Common myeloid progenitor, CD34-positive (primary cell): ENCODE results near the gene PTPRG.

Source experiments
- CTCF ChIA-PET: fragments of 350-600 bp; sonication (Branson Sonifier 250); formaldehyde crosslinking; loops from one replicate; lab custom pipeline; 2021; ENCODE audit warnings: antibody characterized with exemption; lab: Charles Lee
- POLR2A ChIA-PET: fragments of 350-600 bp; sonication (Branson Sonifier 250); formaldehyde crosslinking; loops from one replicate; lab custom pipeline; 2021; ENCODE audit warnings: antibody characterized with exemption; lab: Charles Lee
- DNase-seq, 3 donors: peaks; one replicate each; pipeline versions ENCODE4 v3.0.0 to v3.0.0-alpha.2; 2013
- H3K27ac ChIP-seq, 2 experiments: 1 replicate in 1 of 2; 2 replicates in 1 of 2; pipeline ENCODE4 v1.7.0; 2013; ENCODE audit warnings: inconsistent platforms in 2 of 2, low read length in 2 of 2, mild to moderate bottlenecking in 2 of 2, low read depth in 1 of 2, moderate library complexity in 1 of 2; ENCODE audit not compliant: severe bottlenecking in 2 of 2, insufficient read depth in 1 of 2, poor library complexity in 1 of 2
- H3K27me3 ChIP-seq, 5 experiments: replicated peaks in 2 of 5; 1 replicate in 3 of 5; 2 replicates in 2 of 5; pipeline versions ENCODE4 v1.6.1 to v1.7.0; 2013; ENCODE audit warnings: low read length in 4 of 5, mild to moderate bottlenecking in 2 of 5, moderate library complexity in 2 of 5, inconsistent platforms in 1 of 5; ENCODE audit not compliant: insufficient read depth in 5 of 5, control insufficient read depth in 4 of 5
- H3K36me3 ChIP-seq, 4 experiments: 1 replicate in 2 of 4; 2 replicates in 2 of 4; pipeline versions ENCODE4 v1.6.1 to v1.7.0; 2013; ENCODE audit warnings: low read length in 3 of 4, control low read depth in 1 of 4, mild to moderate bottlenecking in 1 of 4; ENCODE audit not compliant: control insufficient read depth in 4 of 4, insufficient read depth in 4 of 4
- H3K4me1 ChIP-seq, 4 experiments: 1 replicate in 3 of 4; 2 replicates in 1 of 4; pipeline versions ENCODE4 v1.6.1 to v1.7.1; 2013; ENCODE audit warnings: low read length in 3 of 4, mild to moderate bottlenecking in 3 of 4, control low read depth in 1 of 4, inconsistent platforms in 1 of 4, moderate library complexity in 1 of 4; ENCODE audit not compliant: control insufficient read depth in 4 of 4, insufficient read depth in 4 of 4; ENCODE audit errors: control extremely low read depth in 1 of 4
- H3K4me3 ChIP-seq, 7 experiments: 1 replicate in 4 of 7; 2 replicates in 3 of 7; pipeline versions ENCODE4 v1.5.1 to v1.7.0; 2013; ENCODE audit warnings: mild to moderate bottlenecking in 7 of 7, low read length in 6 of 7, moderate library complexity in 6 of 7, inconsistent platforms in 2 of 7, low read depth in 2 of 7, control low read depth in 1 of 7; ENCODE audit not compliant: insufficient read depth in 4 of 7, control insufficient read depth in 1 of 7; ENCODE audit errors: extremely low read depth in 1 of 7
- H3K9me3 ChIP-seq, 5 experiments: 1 replicate in 4 of 5; 2 replicates in 1 of 5; pipeline versions ENCODE4 v1.6.1 to v1.7.1; 2013; ENCODE audit warnings: low read length in 4 of 5, mild to moderate bottlenecking in 2 of 5, inconsistent platforms in 1 of 5, low read depth in 1 of 5, moderate library complexity in 1 of 5; ENCODE audit not compliant: control insufficient read depth in 4 of 5, insufficient read depth in 2 of 5; ENCODE audit errors: control extremely low read depth in 1 of 5
- whole genome bisulfite sequencing: methylation state at CpG from one replicate; pipeline ENCODE4 v1.1.5; 2013; ENCODE audit not compliant: insufficient coverage; 5-methylcytosine and 5-hydroxymethylcytosine counted together

The PTPRG gene

DNA sequence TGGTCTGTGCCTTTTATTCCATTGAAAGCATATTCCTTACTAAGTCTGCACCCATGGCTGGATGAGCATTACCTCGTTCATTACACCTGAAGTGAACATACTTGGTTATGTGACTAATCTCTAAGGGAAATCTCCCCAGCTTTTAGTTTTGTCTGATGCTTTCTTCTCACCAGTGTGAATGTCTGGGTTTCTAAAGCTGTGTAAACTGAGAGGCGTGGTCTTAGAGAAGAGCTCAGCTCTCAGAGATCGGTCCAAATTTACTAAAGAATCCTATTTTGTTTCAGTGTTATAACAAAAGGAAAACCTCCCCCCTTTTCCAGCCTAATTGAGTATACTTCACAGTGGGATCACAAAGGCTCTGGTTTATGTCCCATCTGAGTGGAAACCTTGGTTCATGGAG is 352.3 kb downstream of the PTPRG start:
- CTCF ChIA-PET: no interaction called here
- H3K4me3 ChIP-seq: no peak overlapping the region

DNA sequence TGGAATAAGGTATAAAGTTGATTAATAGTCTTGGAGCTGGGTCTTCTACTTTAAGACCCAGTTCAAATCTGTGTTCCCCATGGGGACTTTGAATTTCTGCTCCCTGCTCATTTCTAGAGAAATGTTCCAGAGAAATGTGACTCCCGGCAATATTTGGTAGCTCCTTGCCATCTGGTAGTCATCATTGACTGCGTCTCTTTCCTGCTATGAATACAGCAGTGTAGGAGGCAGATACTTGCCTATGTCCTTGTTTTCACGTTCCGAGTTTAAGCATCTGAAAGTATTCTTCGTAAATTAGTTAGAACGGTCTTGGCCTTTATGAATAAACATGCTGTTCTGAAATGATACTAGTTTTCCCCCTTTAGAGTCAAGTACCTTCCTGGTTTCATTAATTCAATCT is 352.9 kb downstream of the PTPRG start:
- no peak for DNase-seq
- POLR2A ChIA-PET: no interaction called here
- Histone ChIP-seq H3K36me3 (no peaks in the 10 kb centered on the region), H3K9me3 (no peaks in the 10 kb centered on the region), H3K4me3 (no peak overlapping the region), H3K27me3 (peaks cover 0 to under 1% (median 0%) of the 10 kb centered on the region in 5 experiments), H3K4me1 (no peaks in the 10 kb centered on the region), H3K27ac (no peak overlapping the region)
- CTCF ChIA-PET: no interaction called here
- WGBS: 100% methylated on average over 3 of the region's 6 CpGs

More for the DNA sequence above, 352.3 kb downstream of the PTPRG start:
- no peak for DNase-seq
- no CpG with 5 or more reads among the region's 3 CpGs for WGBS
- POLR2A ChIA-PET: no interaction called here
- H3K4me1 ChIP-seq: no peaks in the 10 kb centered on the region
- no peaks in the 10 kb centered on the region for H3K36me3 ChIP-seq
- H3K9me3 ChIP-seq: no peaks in the 10 kb centered on the region
- H3K27me3 ChIP-seq: no peaks in the 10 kb centered on the region
- H3K27ac ChIP-seq: no peak overlapping the region

DNA sequence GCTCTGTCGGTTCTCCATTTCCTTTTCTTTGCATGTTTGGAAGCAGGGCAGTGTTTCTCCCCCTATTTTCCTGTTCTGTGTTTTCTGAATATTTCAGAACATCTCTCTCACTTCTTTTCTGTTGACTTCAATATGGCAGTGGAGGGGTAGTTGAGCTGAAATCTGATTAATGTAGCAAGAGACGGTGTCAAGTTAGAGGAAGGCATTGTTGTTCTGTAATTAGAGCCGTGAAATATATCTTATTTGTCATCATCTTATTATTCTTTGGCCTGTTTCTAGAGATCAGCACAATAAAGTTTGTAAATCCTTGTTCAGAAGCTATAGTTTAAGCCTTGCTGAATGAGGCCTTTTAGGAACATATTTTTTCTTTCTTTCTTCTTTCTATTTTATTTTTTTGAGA is 353.9 kb downstream of the PTPRG start:
- no peaks in the 10 kb centered on the region for H3K9me3 ChIP-seq
- H3K27me3 ChIP-seq: peaks cover 0 to 2% (median 0%) of the 10 kb centered on the region in 5 experiments
- no peak overlapping the region for H3K4me3 ChIP-seq
- CTCF ChIA-PET: no interaction called here
- no peaks in the 10 kb centered on the region for H3K4me1 ChIP-seq
- H3K36me3 ChIP-seq: no peaks in the 10 kb centered on the region
- no peak for DNase-seq
- no peak overlapping the region for H3K27ac ChIP-seq
- no CpG with 5 or more reads among the region's 3 CpGs for WGBS
- POLR2A ChIA-PET: no interaction called here

DNA sequence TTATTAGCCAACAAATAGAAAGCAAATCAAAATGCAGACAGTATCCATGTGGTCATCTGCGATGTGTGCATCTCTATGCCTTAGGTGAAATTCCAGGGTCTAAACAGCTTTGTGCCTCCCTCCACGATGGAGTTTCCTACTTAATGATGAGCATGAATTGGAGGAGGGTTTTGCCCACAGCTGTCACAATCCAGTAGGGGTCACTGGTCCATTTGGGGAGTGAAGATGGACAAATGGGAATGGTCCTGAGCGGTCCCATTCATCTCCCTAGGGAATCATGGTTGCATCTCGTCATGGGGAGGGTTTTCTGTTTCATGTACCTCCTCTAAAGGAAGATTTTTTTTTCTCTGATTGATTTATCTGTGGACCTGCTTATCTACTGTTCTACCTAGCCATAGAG is 358.0 kb downstream of the PTPRG start:
- H3K4me1 ChIP-seq: no peaks in the 10 kb centered on the region
- no peak overlapping the region for H3K27ac ChIP-seq
- 79% methylated on average over 2 of the region's 4 CpGs for WGBS
- peaks cover 0 to 2% (median 0%) of the 10 kb centered on the region in 5 experiments for H3K27me3 ChIP-seq
- H3K9me3 ChIP-seq: no peaks in the 10 kb centered on the region
- DNase-seq: no peak
- CTCF ChIA-PET: no interaction called here
- H3K36me3 ChIP-seq: no peaks in the 10 kb centered on the region
- no peak overlapping the region for H3K4me3 ChIP-seq
- POLR2A ChIA-PET: no interaction called here

DNA sequence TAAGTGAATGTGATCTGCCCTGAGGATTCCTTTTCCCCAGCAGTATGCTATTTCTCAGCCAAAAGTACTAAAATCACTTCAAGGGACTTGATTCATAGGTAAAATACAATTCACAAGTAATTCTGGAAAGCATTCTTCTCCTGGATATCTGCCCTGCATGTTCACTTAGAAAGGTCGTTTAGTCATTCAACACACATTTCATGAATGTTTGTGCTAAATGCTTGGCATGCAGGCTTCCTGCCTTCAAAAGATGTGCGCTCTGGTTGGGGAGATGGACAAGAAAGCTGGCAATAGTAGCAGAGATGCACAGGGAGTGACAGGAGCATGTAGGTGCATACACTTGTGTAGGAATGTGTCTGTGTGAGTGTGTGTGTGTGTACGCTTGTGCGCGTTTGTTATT is 360.7 kb downstream of the PTPRG start:
- H3K4me3 ChIP-seq: no peak overlapping the region
- CTCF ChIA-PET: no interaction called here
- 100% methylated on average over 5 of the region's 5 CpGs for WGBS

GRCh38 chr3:61924090-61924735 is 362.8 kb downstream of the PTPRG start:
- no peak for DNase-seq
- H3K4me3 ChIP-seq: no peak overlapping the region
- no peaks in the 10 kb centered on the region for H3K9me3 ChIP-seq
- 39% methylated on average over 3 of the region's 4 CpGs for WGBS
- peaks cover 0 to 2% (median 0%) of the 10 kb centered on the region in 5 experiments for H3K27me3 ChIP-seq
- no peak overlapping the region for H3K27ac ChIP-seq
- CTCF ChIA-PET: interaction anchor here (1.6 kb wide), 1 partner anchor 12 kb away, joined by 4 read pairs; no protein-coding TSS in a partner anchor
- POLR2A ChIA-PET: no interaction called here
- H3K36me3 ChIP-seq: no peaks in the 10 kb centered on the region
- H3K4me1 ChIP-seq: no peaks in the 10 kb centered on the region

More for the DNA sequence above, 360.7 kb downstream of the PTPRG start:
- Histone ChIP-seq H3K27me3 (peaks cover 0 to 2% (median 0%) of the 10 kb centered on the region in 5 experiments), H3K36me3 (no peaks in the 10 kb centered on the region), H3K4me1 (no peaks in the 10 kb centered on the region), H3K9me3 (no peaks in the 10 kb centered on the region), H3K27ac (no peak overlapping the region)
- POLR2A ChIA-PET: no interaction called here
- no peak for DNase-seq

- DNase-seq: no peak
- Histone ChIP-seq H3K9me3 (no peaks in the 10 kb centered on the region), H3K36me3 (no peaks in the 10 kb centered on the region), H3K27me3 (no peaks in the 10 kb centered on the region), H3K4me3 (no peak overlapping the region), H3K27ac (no peak overlapping the region), H3K4me1 (no peaks in the 10 kb centered on the region)
- 100% methylated on average over 1 of the region's 2 CpGs for WGBS
- CTCF ChIA-PET: interaction anchor here (1.6 kb wide), 1 partner anchor 11 kb away, joined by 4 read pairs; no protein-coding TSS in a partner anchor
- POLR2A ChIA-PET: no interaction called here
These were observed 363.6 kb downstream of the PTPRG start for GRCh38 chr3:61924991-61925390.
